B cell (primary cell): ENCODE data around the gene RNF207. TPM values are rescaled to one million over a fixed set of nuclear protein-coding genes. Genes with fewer than 3 reads are reported as not detected.

ENCODE experiments used
- ATAC-seq: fragments of 200-7000 bp; cut with Tn5 transposase; one replicate; pipeline ENCODE4 v1.10.0; 2021; ENCODE audit warnings: low read depth, mild to moderate bottlenecking, moderate number of reproducible peaks, moderate library complexity
- CTCF ChIA-PET: fragments of 350-600 bp; sonication (Branson Sonifier 250); formaldehyde crosslinking; loops from one replicate; lab custom pipeline; 2021; ENCODE audit warnings: antibody characterized with exemption, inconsistent platforms; lab: Charles Lee
- POLR2A ChIA-PET: fragments of 350-600 bp; sonication (Branson Sonifier 250); formaldehyde crosslinking; loops from one replicate; lab custom pipeline; 2021; ENCODE audit warnings: antibody characterized with exemption; lab: Charles Lee
- DNase-seq: peaks from one replicate; pipeline ENCODE4 v3.0.0; 2013
- H2AFZ ChIP-seq: 2 replicates; pipeline ENCODE4 v1.6.1; 2012; ENCODE audit warnings: mild to moderate bottlenecking, low read depth, low read length; ENCODE audit not compliant: insufficient read depth, poor library complexity, severe bottlenecking
- H3K27ac ChIP-seq, 2 donors: 1 replicate in 1 of 2; 2 replicates in 1 of 2; pipeline ENCODE4 v1.5.1; 2012 to 2013; ENCODE audit warnings: low read length in 2 of 2, mild to moderate bottlenecking in 2 of 2, moderate library complexity in 1 of 2
- H3K27me3 ChIP-seq, 4 experiments: fragments of 200-600 bp in 1 of 4; sonication (generic) in 1 of 4; replicated peaks in 1 of 4; 1 replicate in 2 of 4; 2 replicates in 2 of 4; pipeline versions ENCODE4 v1.6.1 to v1.7.0; 2013 to 2016; ENCODE audit warnings: low read length in 3 of 4, mild to moderate bottlenecking in 2 of 4, mixed read lengths in 1 of 4, moderate library complexity in 1 of 4; ENCODE audit not compliant: insufficient read depth in 4 of 4, control insufficient read depth in 3 of 4; ENCODE audit errors: control extremely low read depth in 1 of 4
- H3K36me3 ChIP-seq, 2 experiments: replicated peaks in 1 of 2; 1 replicate in 1 of 2; 2 replicates in 1 of 2; pipeline versions ENCODE4 v1.6.1 to v1.7.1; 2013; ENCODE audit warnings: low read length in 1 of 2; ENCODE audit not compliant: insufficient read depth in 2 of 2, control insufficient read depth in 1 of 2; ENCODE audit errors: control extremely low read depth in 1 of 2, extremely low read depth in 1 of 2
- H3K4me1 ChIP-seq, 2 donors: fragments of 200-600 bp in 1 of 2; sonication (generic) in 1 of 2; 1 replicate in 1 of 2; 2 replicates in 1 of 2; pipeline versions ENCODE4 v1.5.1 to v1.6.1; 2013 to 2017; ENCODE audit warnings: low read length in 2 of 2; ENCODE audit not compliant: control insufficient read depth in 2 of 2, insufficient read depth in 2 of 2
- H3K4me2 ChIP-seq: replicated peaks from 2 replicates; pipeline ENCODE3; 2012; ENCODE audit warnings: mild to moderate bottlenecking, low read depth, low read length; ENCODE audit not compliant: poor library complexity, severe bottlenecking
- H3K4me3 ChIP-seq, 5 experiments: fragments of 200-600 bp in 1 of 5; sonication (generic) in 1 of 5; 1 replicate in 3 of 5; 2 replicates in 2 of 5; pipeline versions ENCODE4 v1.5.1 to v1.7.0; 2011 to 2016; ENCODE audit warnings: low read length in 4 of 5, mild to moderate bottlenecking in 4 of 5, low read depth in 2 of 5, control low read depth in 1 of 5, moderate library complexity in 1 of 5; ENCODE audit not compliant: insufficient read depth in 1 of 5; ENCODE audit errors: control extremely low read depth in 1 of 5, extremely low read depth in 1 of 5
- H3K79me2 ChIP-seq: fragments of 200-600 bp; sonication (generic); one replicate; pipeline ENCODE4 v1.6.0; 2016; ENCODE audit warnings: low read length; ENCODE audit not compliant: control insufficient read depth, insufficient read depth
- H3K9ac ChIP-seq: fragments of 200-600 bp; sonication (generic); 2 replicates; pipeline ENCODE4 v1.6.1; 2017; ENCODE audit warnings: mild to moderate bottlenecking, low read length, moderate library complexity
- H3K9me3 ChIP-seq, 3 donors: one replicate each; pipeline versions ENCODE4 v1.6.1 to v1.7.1; 2013; ENCODE audit warnings: low read length in 2 of 3; ENCODE audit not compliant: control insufficient read depth in 2 of 3, insufficient read depth in 1 of 3; ENCODE audit errors: control extremely low read depth in 1 of 3
- H4K20me1 ChIP-seq: 2 replicates; pipeline ENCODE4 v1.6.0; 2012; ENCODE audit warnings: mild to moderate bottlenecking, low read length; ENCODE audit not compliant: insufficient read depth, control insufficient read depth, poor library complexity, severe bottlenecking
- H3K27ac Mint-ChIP-seq: one replicate; pipeline ENCODE4 v1.8.0; 2021; ENCODE audit warnings: mixed read lengths
- H3K27me3 Mint-ChIP-seq: one replicate; pipeline ENCODE4 v1.8.0; 2021; ENCODE audit warnings: mixed read lengths
- H3K4me1 Mint-ChIP-seq: one replicate; pipeline ENCODE4 v1.8.0; 2021; ENCODE audit warnings: mixed read lengths
- H3K4me3 Mint-ChIP-seq: one replicate; pipeline ENCODE4 v1.8.0; 2021; ENCODE audit warnings: mixed read lengths
- H3K9me3 Mint-ChIP-seq: one replicate; pipeline ENCODE4 v1.8.0; 2022; ENCODE audit warnings: mixed read lengths; ENCODE audit not compliant: insufficient read depth
- CTCF ChIP-seq: fragments of 200-600 bp; IDR thresholded peaks from one replicate; pipeline ENCODE4 v1.8.0; 2022; ENCODE audit warnings: antibody characterized with exemption, mild to moderate bottlenecking
- EZH2 ChIP-seq: IDR thresholded peaks from 2 replicates; pipeline ENCODE4 v1.6.1; 2012; ENCODE audit warnings: borderline replicate concordance, low read depth, mild to moderate bottlenecking, moderate library complexity, low read length; ENCODE audit not compliant: insufficient read depth, poor library complexity, severe bottlenecking
- WGBS: methylation state at CpG from one replicate; pipeline ENCODE4 v1.1.5; 2013; ENCODE audit warnings: missing lambda C conversion rate; ENCODE audit not compliant: insufficient coverage; 5-methylcytosine and 5-hydroxymethylcytosine counted together
- intact Hi-C: fragments of 100-400 bp; cut with micrococcal nuclease; formaldehyde crosslinking; loops from one replicate; pipeline ENCODE4 v1.10.0; 2022
- polyA plus RNA-seq: library from polyadenylated mRNA; depleted of rRNA; stranded (reverse); fragments of >200 nt; gene quantifications from 2 replicates; pipeline ENCODE4 v1.2.3, GENCODE V29; 2012
- total RNA-seq, 2 donors: library from RNA; stranded (reverse); fragments of 120-200 nt in 1 of 2; gene quantifications; 1 replicate in 1 of 2; 2 replicates in 1 of 2; pipeline versions ENCODE4 v1.2.3 to v1.2.4, GENCODE V29; 2013 to 2022

RNF207 gene
- total and polyA plus RNA-seq, 2 donors (not counting 1 experiment from before 2014, with no cell fraction given): 1.5 to 6.8 TPM

- ChIA-PET CTCF (interaction anchor here (0.6 to 1.4 kb wide), 4 partner anchors 8 to 201 kb away, joined by 3 read pairs; no protein-coding TSS in a partner anchor), POLR2A (no interaction called here)
- no peak overlapping the region for H3K9ac ChIP-seq
- Mint-ChIP-seq H3K27ac (no peak overlapping the region), H3K4me1 (peaks cover 9% of the 10 kb centered on the region), H3K4me3 (no peak overlapping the region), H3K27me3 (peaks cover 31% of the 10 kb centered on the region), H3K9me3 (no peaks in the 10 kb centered on the region)
- peaks cover 2% of the 10 kb centered on the region for H3K79me2 ChIP-seq
- H3K27ac ChIP-seq: no peak overlapping the region
- H3K36me3 ChIP-seq: no peaks in the 10 kb centered on the region
- DNase-seq: no peak
- 47% methylated on average over 13 of the region's 17 CpGs for WGBS
- H2AFZ ChIP-seq: no peak overlapping the region
- peaks cover 17% of the 10 kb centered on the region in 2 donors for H3K4me1 ChIP-seq
- no peak for TF ChIP-seq CTCF
- TF ChIP-seq EZH2: no peak
- H3K9me3 ChIP-seq: peaks cover 0 to 21% (median 0%) of the 10 kb centered on the region in 3 donors
- intact Hi-C loops: loop anchor here (5.0 kb wide), 1 partner anchor 462 kb away; the partner anchor contains the start of gene DNAJC11
- no peak overlapping the region for H3K4me2 ChIP-seq
- H4K20me1 ChIP-seq: no peaks in the 10 kb centered on the region
- ATAC-seq: no peak
- H3K4me3 ChIP-seq: no peak overlapping the region
- H3K27me3 ChIP-seq: peaks cover 0 to 56% (median 36%) of the 10 kb centered on the region in 4 experiments
These were observed 34.2 kb downstream of the RNF207 start for GRCh38 chr1:6239950-6240768.
